T-cell (primary cell): ENCODE measurements around the gene HEMGN. TPM values are rescaled to one million over a fixed set of nuclear protein-coding genes. Genes with fewer than 3 reads are reported as not detected.
"Not testable (repeated sequence)": the region's sequence is repeated elsewhere in the genome, so short reads cannot be mapped to it uniquely, and the experiment has no call there.

ENCODE experiments used
- ATAC-seq, 4 experiments: fragments of 200-7000 bp in 3 of 4; fragments of 150-1000 bp in 1 of 4; cut with Tn5 transposase; replicated peaks in 1 of 4; 1 replicate in 3 of 4; 2 replicates in 1 of 4; pipeline ENCODE4 v1.10.0; 2021; ENCODE audit warnings: moderate library complexity in 3 of 4, mild to moderate bottlenecking in 2 of 4, moderate number of reproducible peaks in 1 of 4
- CTCF ChIA-PET, 2 donors: fragments of 300-600 bp; sonication (Branson Sonifier 250); formaldehyde crosslinking; loops; one replicate each; lab custom pipeline; 2022; ENCODE audit warnings: antibody characterized with exemption in 2 of 2; lab: Charles Lee
- POLR2A ChIA-PET, 2 donors: fragments of 300-600 bp; sonication (Branson Sonifier 250); formaldehyde crosslinking; loops; one replicate each; lab custom pipeline; 2022; ENCODE audit warnings: antibody characterized with exemption in 2 of 2; lab: Charles Lee
- DNase-seq, 35 experiments: peaks; one replicate each; pipeline versions ENCODE4 v3.0.0 to v3.0.0-alpha.2; 2013 to 2023
- H3K27ac ChIP-seq: one replicate; pipeline ENCODE4 v1.5.1; 2013; ENCODE audit warnings: low read length
- H3K27me3 ChIP-seq, 2 experiments: replicated peaks in 1 of 2; 1 replicate in 1 of 2; 2 replicates in 1 of 2; pipeline versions ENCODE4 v1.6.1 to v1.7.0; 2013; ENCODE audit warnings: low read length in 1 of 2, mixed read lengths in 1 of 2; ENCODE audit not compliant: control insufficient read depth in 2 of 2, insufficient read depth in 2 of 2; ENCODE audit errors: extremely low read depth in 1 of 2
- H3K36me3 ChIP-seq, 2 donors: 1 replicate in 1 of 2; 2 replicates in 1 of 2; pipeline versions ENCODE4 v1.6.1 to v1.7.0; 2013; ENCODE audit warnings: low read length in 1 of 2; ENCODE audit not compliant: control insufficient read depth in 2 of 2, insufficient read depth in 1 of 2; ENCODE audit errors: extremely low read depth in 1 of 2
- H3K4me1 ChIP-seq, 2 experiments: 1 replicate in 1 of 2; 2 replicates in 1 of 2; pipeline versions ENCODE4 v1.6.1 to v1.7.0; 2013; ENCODE audit warnings: low read length in 2 of 2, mixed read lengths in 1 of 2; ENCODE audit not compliant: insufficient read depth in 2 of 2, control insufficient read depth in 1 of 2; ENCODE audit errors: extremely low read depth in 1 of 2
- H3K4me3 ChIP-seq, 2 donors: 1 replicate in 1 of 2; 2 replicates in 1 of 2; pipeline versions ENCODE4 v1.5.1 to v1.7.0; 2013; ENCODE audit warnings: mild to moderate bottlenecking in 2 of 2, low read length in 1 of 2, moderate library complexity in 1 of 2; ENCODE audit not compliant: control insufficient read depth in 1 of 2; ENCODE audit errors: extremely low read depth in 1 of 2
- H3K9me3 ChIP-seq: 2 replicates; pipeline ENCODE4 v1.7.0; 2013
- H3K27ac Mint-ChIP-seq, 2 donors: one replicate each; pipeline ENCODE4 v1.8.0; 2020 to 2021; ENCODE audit warnings: mild to moderate bottlenecking in 2 of 2, mixed read lengths in 2 of 2
- H3K27me3 Mint-ChIP-seq, 2 donors: one replicate each; pipeline ENCODE4 v1.8.0; 2021 to 2022; ENCODE audit warnings: mixed read lengths in 2 of 2
- H3K36me3 Mint-ChIP-seq: one replicate; pipeline ENCODE4 v1.8.0; 2021; ENCODE audit warnings: mixed read lengths
- H3K4me1 Mint-ChIP-seq, 3 donors: one replicate each; pipeline ENCODE4 v1.8.0; 2020 to 2022; ENCODE audit warnings: mixed read lengths in 3 of 3, mild to moderate bottlenecking in 1 of 3
- H3K4me3 Mint-ChIP-seq, 3 donors: one replicate each; pipeline ENCODE4 v1.8.0; 2020 to 2022; ENCODE audit warnings: mild to moderate bottlenecking in 3 of 3, mixed read lengths in 3 of 3, moderate library complexity in 3 of 3
- H3K9me3 Mint-ChIP-seq, 3 donors: one replicate each; pipeline ENCODE4 v1.8.0; 2020 to 2022; ENCODE audit warnings: mixed read lengths in 3 of 3
- WGBS: methylation state at CpG from one replicate; pipeline ENCODE4 v1.1.5; 2013; ENCODE audit warnings: missing lambda C conversion rate; ENCODE audit not compliant: insufficient coverage; 5-methylcytosine and 5-hydroxymethylcytosine counted together
- total RNA-seq, 35 experiments: library from RNA in 6 of 35; stranded (reverse) in 6 of 35; fragments of 120-200 nt in 1 of 35; gene quantifications; one replicate each; pipeline versions ENCODE4 v1.2.1 to v1.2.4 and lab custom pipeline; 2013 to 2026

HEMGN gene
- total RNA-seq, 5 donors from 2014 or later (not counting 1 experiment from before 2014, with no cell fraction given) = 1.3 to 3.7 (median 1.7) TPM

DNA sequence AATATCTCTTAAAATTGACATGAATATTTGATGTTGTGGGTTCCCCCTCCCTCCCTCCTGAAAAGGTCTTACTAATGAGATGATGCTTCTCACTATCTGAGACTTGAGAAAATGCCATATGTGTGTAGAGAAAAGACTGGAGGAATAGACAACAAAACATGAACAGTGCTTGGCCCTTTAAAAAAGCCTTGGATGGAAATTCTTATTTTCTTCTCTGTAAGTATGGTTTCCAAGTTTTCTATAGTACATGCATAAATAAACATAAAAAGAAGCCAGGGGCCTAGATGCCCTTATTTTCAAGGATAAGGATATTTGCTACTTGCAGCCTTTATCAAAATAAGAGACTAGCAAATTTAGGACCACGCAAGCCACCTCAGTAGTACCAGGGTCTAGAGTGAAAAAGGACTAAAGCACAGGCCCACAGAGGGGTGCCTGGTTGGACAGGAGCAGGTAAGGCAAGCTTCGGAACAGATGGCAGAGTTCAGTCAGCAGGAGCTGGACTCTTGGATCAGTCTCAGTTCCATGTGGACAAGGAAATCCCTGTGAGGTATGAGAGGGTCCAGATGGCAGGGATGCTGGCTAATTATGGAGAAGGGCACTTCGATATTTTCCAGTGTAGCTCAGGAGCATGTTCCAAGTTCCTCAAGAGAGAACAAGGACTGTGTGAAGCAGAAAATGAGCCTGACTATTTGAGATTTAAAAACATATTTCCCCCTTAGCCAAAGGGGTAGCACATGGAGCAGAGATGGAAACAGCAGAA is 40.6 kb upstream of the HEMGN start:
- H3K27me3 Mint-ChIP-seq = no peaks in the 10 kb centered on the region
- Histone ChIP-seq H3K4me3 (no peak overlapping the region), H3K27ac (no peak overlapping the region), H3K27me3 (peaks cover 0 to 8% of the 10 kb centered on the region in 2 experiments), H3K4me1 (peaks cover 8 to 36% of the 10 kb centered on the region in 2 experiments), H3K9me3 (no peaks in the 10 kb centered on the region), H3K36me3 (no peaks in the 10 kb centered on the region)
- H3K36me3 Mint-ChIP-seq = no peaks in the 10 kb centered on the region
- H3K4me1 Mint-ChIP-seq = peaks cover 28 to 30% (median 30%) of the 10 kb centered on the region in 3 donors
- H3K4me3 Mint-ChIP-seq = no peak overlapping the region
- no peak for DNase-seq
- 89% methylated on average over 3 of the region's 3 CpGs for WGBS
- H3K27ac Mint-ChIP-seq = peak overlapping the region; percentile 2 to 24
- ChIA-PET POLR2A (no interaction called here), CTCF (interaction anchor here in 1 of 2 donors (1.8 kb wide), 1 partner anchor 56 kb away, joined by 8 read pairs; the partner anchor contains the start of gene TRMO)
- ATAC-seq = no peak
- H3K9me3 Mint-ChIP-seq = peaks cover 0 to 3% (median 0%) of the 10 kb centered on the region in 3 donors

DNA sequence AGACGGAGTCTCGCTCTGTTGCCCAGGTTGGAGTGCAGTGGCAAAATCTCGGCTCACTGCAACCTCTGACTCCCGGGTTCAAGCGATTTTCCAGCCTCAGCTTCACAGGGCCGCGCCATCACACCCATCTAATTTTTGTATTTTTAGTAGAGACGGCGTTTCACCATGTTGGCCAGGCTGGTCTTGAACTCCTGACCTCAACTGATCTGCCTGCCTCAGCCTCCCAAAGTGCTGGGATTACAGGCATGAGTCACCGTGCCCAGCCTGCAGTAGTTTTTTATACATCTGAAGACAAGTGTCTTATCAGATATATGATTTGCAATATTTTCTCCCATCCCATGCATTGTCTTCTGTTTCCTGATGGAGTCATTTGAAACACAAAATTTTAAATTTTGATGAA is 38.7 kb upstream of the HEMGN start:
- H3K36me3 ChIP-seq, H3K4me3 ChIP-seq, H3K4me3 Mint-ChIP-seq, H3K9me3 ChIP-seq, H3K27me3 Mint-ChIP-seq, H3K27ac Mint-ChIP-seq, CTCF ChIA-PET, DNase-seq, ATAC-seq, H3K36me3 Mint-ChIP-seq, H3K9me3 Mint-ChIP-seq, H3K27ac ChIP-seq, POLR2A ChIA-PET, H3K27me3 ChIP-seq: not testable (repeated sequence)
- H3K4me1 Mint-ChIP-seq = peaks cover 19 to 21% (median 21%) of the 10 kb centered on the region in 3 donors
- peaks cover 0 to 28% of the 10 kb centered on the region in 2 experiments for H3K4me1 ChIP-seq
- 98% methylated on average over 6 of the region's 10 CpGs for WGBS

GRCh38 chr9:97975376-97975775 is 37.4 kb upstream of the HEMGN start:
- 75% methylated on average over 1 of the region's 1 CpG for WGBS
- Mint-ChIP-seq H3K36me3 (no peaks in the 10 kb centered on the region), H3K27me3 (peaks cover 0 to 6% of the 10 kb centered on the region in 2 donors), H3K27ac (no peak overlapping the region), H3K9me3 (peaks cover 0 to 3% (median 0%) of the 10 kb centered on the region in 3 donors), H3K4me3 (no peak overlapping the region), H3K4me1 (peaks cover 11 to 13% (median 11%) of the 10 kb centered on the region in 3 donors)
- H3K27me3 ChIP-seq = peaks cover 0 to 8% of the 10 kb centered on the region in 2 experiments
- no peaks in the 10 kb centered on the region for H3K9me3 ChIP-seq
- ATAC-seq = no peak
- CTCF ChIA-PET = no interaction called here
- no peak for DNase-seq
- no peaks in the 10 kb centered on the region for H3K36me3 ChIP-seq
- H3K4me3 ChIP-seq = no peak overlapping the region
- POLR2A ChIA-PET = interaction anchor here in 1 of 2 donors (0.6 kb wide), 1 partner anchor 104 kb away, joined by 13 read pairs; no protein-coding TSS in a partner anchor
- H3K4me1 ChIP-seq = peaks cover 0 to 16% of the 10 kb centered on the region in 2 experiments
- no peak overlapping the region for H3K27ac ChIP-seq

DNA sequence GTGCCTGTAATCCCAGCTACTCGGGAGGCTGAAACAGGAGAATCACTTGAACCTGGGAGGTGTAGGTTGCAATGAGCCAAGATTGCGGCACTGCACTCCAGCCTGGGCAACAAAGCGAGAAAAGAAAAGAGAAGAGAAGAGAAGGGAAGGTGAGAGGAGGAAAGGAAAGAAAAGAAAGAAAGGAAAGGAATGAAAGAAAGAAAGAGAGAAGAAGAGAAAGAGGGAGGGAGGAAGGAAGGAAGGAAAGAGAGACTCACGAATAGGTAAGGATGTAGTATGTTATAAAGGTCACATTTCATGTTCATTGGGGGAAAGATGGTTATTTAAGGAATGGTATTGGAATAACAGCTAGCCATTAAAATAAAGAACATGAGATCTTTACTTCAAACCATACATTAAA is 34.8 kb upstream of the HEMGN start:
- 100% methylated on average over 2 of the region's 4 CpGs for WGBS
- Mint-ChIP-seq H3K27me3 (peaks cover 0 to 11% of the 10 kb centered on the region in 2 donors), H3K36me3 (no peaks in the 10 kb centered on the region), H3K27ac (no peak overlapping the region), H3K4me1 (peaks cover 4 to 12% (median 6%) of the 10 kb centered on the region in 3 donors), H3K4me3 (no peak overlapping the region), H3K9me3 (peaks cover 0 to 3% (median 0%) of the 10 kb centered on the region in 3 donors)
- ATAC-seq (no peak), DNase-seq (no peak)
- CTCF ChIA-PET = interaction anchor here in 1 of 2 donors (1.0 kb wide), 1 partner anchor 70 kb away, joined by 3 read pairs; no protein-coding TSS in a partner anchor
- Histone ChIP-seq H3K4me3 (no peak overlapping the region), H3K4me1 (peaks cover 0 to 5% of the 10 kb centered on the region in 2 experiments), H3K36me3 (no peaks in the 10 kb centered on the region), H3K27me3 (peaks cover 0 to 8% of the 10 kb centered on the region in 2 experiments), H3K9me3 (no peaks in the 10 kb centered on the region), H3K27ac (no peak overlapping the region)
- POLR2A ChIA-PET = interaction anchor here (0.6 to 0.9 kb wide), 3 partner anchors 9 to 49 kb away, joined by 3 to 5 read pairs (median 4); no protein-coding TSS in a partner anchor

DNA sequence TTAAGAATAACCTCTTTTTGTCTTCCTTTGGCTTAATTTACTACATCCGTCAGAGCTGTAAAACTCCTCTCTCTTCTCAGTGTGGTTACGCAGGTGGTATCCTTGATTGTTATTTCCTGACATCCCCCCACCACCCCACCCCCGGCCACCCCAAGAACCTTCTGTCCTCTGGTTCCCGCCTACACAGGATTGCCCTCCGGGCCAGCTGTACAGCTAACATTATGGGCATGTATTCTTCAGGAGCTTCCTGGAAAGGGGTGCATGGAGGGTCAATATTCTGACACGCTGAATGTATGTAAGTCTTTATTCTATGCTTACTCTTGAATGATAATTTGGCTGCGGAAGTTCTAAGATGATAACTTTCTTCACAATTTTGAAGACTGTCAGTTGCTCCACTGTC is 32.2 kb upstream of the HEMGN start:
- Mint-ChIP-seq H3K4me1 (peaks cover 4 to 12% (median 6%) of the 10 kb centered on the region in 3 donors), H3K36me3 (no peaks in the 10 kb centered on the region), H3K27ac (peak overlapping the region in 1 of 2 donors; percentile 71), H3K9me3 (peaks cover 0 to 1% (median 0%) of the 10 kb centered on the region in 3 donors), H3K4me3 (peak overlapping the region in 1 of 3 donors; percentile 59), H3K27me3 (peaks cover 0 to 14% of the 10 kb centered on the region in 2 donors)
- Histone ChIP-seq H3K4me3 (no peak overlapping the region), H3K4me1 (peaks cover 0 to 5% of the 10 kb centered on the region in 2 experiments), H3K27me3 (peaks cover 0 to 8% of the 10 kb centered on the region in 2 experiments), H3K27ac (no peak overlapping the region), H3K36me3 (no peaks in the 10 kb centered on the region), H3K9me3 (no peaks in the 10 kb centered on the region)
- peak in 3 of 4 experiments; percentile 50 to 78 (median 60) for ATAC-seq
- peak in 2 of 35 experiments; percentile 10 to 21 for DNase-seq
- ChIA-PET POLR2A (interaction anchor here (0.6 to 1.4 kb wide), 2 partner anchors 11 to 86 kb away, joined by 3 to 4 read pairs; no protein-coding TSS in a partner anchor), CTCF (no interaction called here)
- WGBS = 100% methylated on average over 1 of the region's 7 CpGs

DNA sequence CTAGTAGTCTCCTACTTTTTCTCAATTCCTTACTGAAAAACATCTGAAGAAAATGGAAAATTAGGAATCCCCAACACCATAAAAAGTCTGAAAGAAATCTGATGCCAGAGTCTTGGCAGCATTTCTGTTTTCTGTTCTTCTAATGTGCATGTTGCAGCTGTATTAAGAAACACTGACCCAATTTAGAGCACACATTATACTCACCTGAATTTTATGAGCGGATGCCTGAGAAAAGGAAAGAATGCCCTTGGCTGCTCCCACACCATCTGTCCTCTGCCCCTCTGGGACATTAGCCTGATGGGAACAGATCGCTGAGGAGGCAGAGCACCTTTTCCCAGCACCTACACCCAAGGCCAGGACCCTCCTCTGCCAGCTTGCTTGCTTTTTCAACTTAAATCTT is 31.0 kb upstream of the HEMGN start:
- H3K36me3 Mint-ChIP-seq = no peaks in the 10 kb centered on the region
- DNase-seq (no peak), ATAC-seq (no peak)
- WGBS = 88% methylated on average over 1 of the region's 2 CpGs
- Histone ChIP-seq H3K9me3 (no peaks in the 10 kb centered on the region), H3K27ac (no peak overlapping the region), H3K27me3 (peaks cover 0 to 8% of the 10 kb centered on the region in 2 experiments), H3K4me1 (peaks cover 0 to 5% of the 10 kb centered on the region in 2 experiments), H3K36me3 (no peaks in the 10 kb centered on the region), H3K4me3 (no peak overlapping the region)
- peak overlapping the region in 1 of 2 donors; percentile 48 for H3K27ac Mint-ChIP-seq
- H3K9me3 Mint-ChIP-seq = no peaks in the 10 kb centered on the region
- H3K4me3 Mint-ChIP-seq = no peak overlapping the region
- peaks cover 4 to 12% (median 6%) of the 10 kb centered on the region in 3 donors for H3K4me1 Mint-ChIP-seq
- CTCF ChIA-PET = no interaction called here
- H3K27me3 Mint-ChIP-seq = peaks cover 0 to 16% of the 10 kb centered on the region in 2 donors
- POLR2A ChIA-PET = interaction anchor here in 1 of 2 donors (1.4 kb wide), 1 partner anchor 10 kb away, joined by 3 read pairs; no protein-coding TSS in a partner anchor
